Measurements from ENCODE around the gene PLEKHD1. TPM values are rescaled to one million over a fixed set of nuclear protein-coding genes. Genes with fewer than 3 reads are reported as not detected.

Gene PLEKHD1
- total and polyA plus RNA-seq, 2 donors = 0.04 to 0.11 TPM

- no peaks in the 10 kb centered on the region for H3K36me3 ChIP-seq (ENCODE audit: insufficient read depth)
- no peak overlapping the region for H3K27ac ChIP-seq (ENCODE audit: low read depth)
- H3K4me3 ChIP-seq (ENCODE audit: low read depth, low read length) = no peak overlapping the region
- DNase-seq (ENCODE audit: extremely low spot score) = no peak
- no peaks in the 10 kb centered on the region for H3K4me1 ChIP-seq (ENCODE audit: insufficient read depth)
- 62% methylated on average over 1 of the region's 1 CpG for WGBS
Observed at GRCh38 chr14:69506241-69506595, 21.7 kb downstream of the PLEKHD1 start.

GRCh38 chr14:69518289-69519101 lies 34.0 kb downstream of the PLEKHD1 start:
- Histone ChIP-seq H3K4me3 (ENCODE audit: low read depth, low read length) (no peak overlapping the region), H3K4me1 (ENCODE audit: insufficient read depth) (no peaks in the 10 kb centered on the region), H3K36me3 (ENCODE audit: insufficient read depth) (no peaks in the 10 kb centered on the region), H3K27ac (ENCODE audit: low read depth) (no peak overlapping the region)
- DNase-seq (ENCODE audit: extremely low spot score) = no peak
- WGBS = 57% methylated on average over 4 of the region's 4 CpGs

GRCh38 chr14:69519204-69520100 lies 34.9 kb downstream of the PLEKHD1 start:
- no peaks in the 10 kb centered on the region for H3K36me3 ChIP-seq (ENCODE audit: insufficient read depth)
- no peak overlapping the region for H3K27ac ChIP-seq (ENCODE audit: low read depth)
- H3K4me3 ChIP-seq (ENCODE audit: low read depth, low read length) = no peak overlapping the region
- DNase-seq (ENCODE audit: extremely low spot score) = no peak
- 79% methylated on average over 22 of the region's 22 CpGs for WGBS
- H3K4me1 ChIP-seq (ENCODE audit: insufficient read depth) = no peaks in the 10 kb centered on the region

GRCh38 chr14:69522026-69522425 lies 37.5 kb downstream of the PLEKHD1 start:
- Histone ChIP-seq H3K4me1 (ENCODE audit: insufficient read depth) (no peaks in the 10 kb centered on the region), H3K36me3 (ENCODE audit: insufficient read depth) (no peaks in the 10 kb centered on the region), H3K27ac (ENCODE audit: low read depth) (no peak overlapping the region), H3K4me3 (ENCODE audit: low read depth, low read length) (no peak overlapping the region)
- 97% methylated on average over 6 of the region's 6 CpGs for WGBS
- DNase-seq (ENCODE audit: extremely low spot score) = no peak

- no peak for DNase-seq (ENCODE audit: extremely low spot score)
Observed at GRCh38 chr14:69525896-69526295, 41.4 kb downstream of the PLEKHD1 start.

GRCh38 chr14:69527635-69528034 lies 43.1 kb downstream of the PLEKHD1 start:
- 91% methylated on average over 14 of the region's 14 CpGs for WGBS
- Histone ChIP-seq H3K36me3 (ENCODE audit: insufficient read depth) (no peaks in the 10 kb centered on the region), H3K4me3 (ENCODE audit: low read depth, low read length) (no peak overlapping the region), H3K4me1 (ENCODE audit: insufficient read depth) (no peaks in the 10 kb centered on the region), H3K27ac (ENCODE audit: low read depth) (no peak overlapping the region)
- no peak for DNase-seq (ENCODE audit: extremely low spot score)

More at GRCh38 chr14:69525896-69526295, 41.4 kb downstream of the PLEKHD1 start:
- Histone ChIP-seq H3K4me3 (ENCODE audit: low read depth, low read length) (no peak overlapping the region), H3K27ac (ENCODE audit: low read depth) (no peak overlapping the region), H3K36me3 (ENCODE audit: insufficient read depth) (no peaks in the 10 kb centered on the region), H3K4me1 (ENCODE audit: insufficient read depth) (no peaks in the 10 kb centered on the region)
- 71% methylated on average over 6 of the region's 6 CpGs for WGBS

- no peak overlapping the region for H3K4me3 ChIP-seq (ENCODE audit: low read depth, low read length)
- DNase-seq (ENCODE audit: extremely low spot score) = no peak
- H3K36me3 ChIP-seq (ENCODE audit: insufficient read depth) = no peaks in the 10 kb centered on the region
- H3K27ac ChIP-seq (ENCODE audit: low read depth) = no peak overlapping the region
- 90% methylated on average over 9 of the region's 9 CpGs for WGBS
- no peaks in the 10 kb centered on the region for H3K4me1 ChIP-seq (ENCODE audit: insufficient read depth)
Observed at GRCh38 chr14:69528143-69528542, 43.6 kb downstream of the PLEKHD1 start.

GRCh38 chr14:69528930-69529329 lies 44.4 kb downstream of the PLEKHD1 start:
- DNase-seq (ENCODE audit: extremely low spot score) = no peak
- 86% methylated on average over 5 of the region's 5 CpGs for WGBS
- Histone ChIP-seq H3K36me3 (ENCODE audit: insufficient read depth) (no peaks in the 10 kb centered on the region), H3K27ac (ENCODE audit: low read depth) (no peak overlapping the region), H3K4me3 (ENCODE audit: low read depth, low read length) (no peak overlapping the region), H3K4me1 (ENCODE audit: insufficient read depth) (no peaks in the 10 kb centered on the region)

GRCh38 chr14:69529563-69529962 lies 45.0 kb downstream of the PLEKHD1 start:
- H3K4me3 ChIP-seq (ENCODE audit: low read depth, low read length) = no peak overlapping the region
- no peak for DNase-seq (ENCODE audit: extremely low spot score)
- no peaks in the 10 kb centered on the region for H3K4me1 ChIP-seq (ENCODE audit: insufficient read depth)
- no peaks in the 10 kb centered on the region for H3K36me3 ChIP-seq (ENCODE audit: insufficient read depth)
- 83% methylated on average over 3 of the region's 3 CpGs for WGBS
- no peak overlapping the region for H3K27ac ChIP-seq (ENCODE audit: low read depth)

GRCh38 chr14:69530095-69530494 lies 45.6 kb downstream of the PLEKHD1 start:
- 56% methylated on average over 4 of the region's 4 CpGs for WGBS
- Histone ChIP-seq H3K36me3 (ENCODE audit: insufficient read depth) (no peaks in the 10 kb centered on the region), H3K4me3 (ENCODE audit: low read depth, low read length) (no peak overlapping the region), H3K27ac (ENCODE audit: low read depth) (no peak overlapping the region), H3K4me1 (ENCODE audit: insufficient read depth) (no peaks in the 10 kb centered on the region)
- no peak for DNase-seq (ENCODE audit: extremely low spot score)

GRCh38 chr14:69531135-69531534 lies 46.6 kb downstream of the PLEKHD1 start:
- 84% methylated on average over 3 of the region's 3 CpGs for WGBS
- Histone ChIP-seq H3K4me3 (ENCODE audit: low read depth, low read length) (no peak overlapping the region), H3K36me3 (ENCODE audit: insufficient read depth) (no peaks in the 10 kb centered on the region), H3K4me1 (ENCODE audit: insufficient read depth) (no peaks in the 10 kb centered on the region), H3K27ac (ENCODE audit: low read depth) (no peak overlapping the region)
- DNase-seq (ENCODE audit: extremely low spot score) = no peak

GRCh38 chr14:69532561-69533340 lies 48.2 kb downstream of the PLEKHD1 start:
- Histone ChIP-seq H3K36me3 (ENCODE audit: insufficient read depth) (no peaks in the 10 kb centered on the region), H3K4me3 (ENCODE audit: low read depth, low read length) (no peak overlapping the region), H3K27ac (ENCODE audit: low read depth) (no peak overlapping the region), H3K4me1 (ENCODE audit: insufficient read depth) (no peaks in the 10 kb centered on the region)
- DNase-seq (ENCODE audit: extremely low spot score) = no peak
- 55% methylated on average over 3 of the region's 3 CpGs for WGBS

- Histone ChIP-seq H3K4me1 (ENCODE audit: insufficient read depth) (no peaks in the 10 kb centered on the region), H3K4me3 (ENCODE audit: low read depth, low read length) (no peak overlapping the region), H3K27ac (ENCODE audit: low read depth) (no peak overlapping the region), H3K36me3 (ENCODE audit: insufficient read depth) (no peaks in the 10 kb centered on the region)
- no peak for DNase-seq (ENCODE audit: extremely low spot score)
- under 1% methylated on average over 4 of the region's 4 CpGs for WGBS
Observed at GRCh38 chr14:69535230-69535848, 50.8 kb downstream of the PLEKHD1 start.

All from urinary bladder (tissue), 4 donors.